Measurements from ENCODE around the gene CRACR2A. TPM values are rescaled to one million over a fixed set of nuclear protein-coding genes. Genes with fewer than 3 reads are reported as not detected.

Gene CRACR2A
- total RNA-seq, 1 experiment from 2014 or later, result not detected

- Histone ChIP-seq H3K4me3 (ENCODE audit: low read length) (no peak overlapping the region), H3K36me3 (ENCODE audit: low read depth, low read length) (no peaks in the 10 kb centered on the region), H3K9me2 (replicated peaks; ENCODE audit: low read length) (no peaks in the 10 kb centered on the region), H3K4me2 (ENCODE audit: low read length) (no peak overlapping the region), H3K27ac (ENCODE audit: low read length) (no peak overlapping the region), H3K9ac (ENCODE audit: low read length) (no peak overlapping the region), H3K9me3 (ENCODE audit: low read length) (no peaks in the 10 kb centered on the region), H4K20me1 (ENCODE audit: low read length) (no peaks in the 10 kb centered on the region), H3F3A (ENCODE audit: low read length, unreplicated experiment) (no peaks in the 10 kb centered on the region), H3K79me2 (ENCODE audit: low read length) (no peaks in the 10 kb centered on the region), H3K4me1 (ENCODE audit: insufficient read depth, low read length) (peaks cover 4% of the 10 kb centered on the region; the same call in 1 of the 2 replicates), H2AFZ (ENCODE audit: low read length) (no peak overlapping the region), H3K27me3 (ENCODE audit: low read length) (0 out of 2 replicates have a peak, but pooled peaks cover 3% of the 10 kb centered on the region)
- DNase-seq (peak; percentile 41), ATAC-seq (no peak; the same call in 1 of the 2 replicates)
- TF ChIP-seq EZH2phosphoT487 (IDR thresholded peaks at IDR 0.05; ENCODE audit: borderline replicate concordance, low read length) (no peak), CTCF (conservative IDR thresholded peaks at IDR 0.05; ENCODE audit: low read depth, low read length) (peak; percentile 64), EZH2 (IDR thresholded peaks at IDR 0.05; ENCODE audit: low read length, unreplicated experiment) (no peak)
- ChIA-PET CTCF (interaction anchor here (0.7 to 1.1 kb wide), 2 partner anchors 12 to 145 kb away, joined by 3 to 6 read pairs; no protein-coding TSS in a partner anchor), POLR2A (ENCODE audit: unreplicated experiment) (no interaction called here)
- intact Hi-C loops (cut with micrococcal nuclease), result loop anchor here (5.0 kb wide), 1 partner anchor 119 kb away; no protein-coding TSS in a partner anchor
- no TSS peak for BruUV-seq (replicated peaks)
Measured at GRCh38 chr12:3658327-3659163, 94.4 kb downstream of the CRACR2A start.

DNA sequence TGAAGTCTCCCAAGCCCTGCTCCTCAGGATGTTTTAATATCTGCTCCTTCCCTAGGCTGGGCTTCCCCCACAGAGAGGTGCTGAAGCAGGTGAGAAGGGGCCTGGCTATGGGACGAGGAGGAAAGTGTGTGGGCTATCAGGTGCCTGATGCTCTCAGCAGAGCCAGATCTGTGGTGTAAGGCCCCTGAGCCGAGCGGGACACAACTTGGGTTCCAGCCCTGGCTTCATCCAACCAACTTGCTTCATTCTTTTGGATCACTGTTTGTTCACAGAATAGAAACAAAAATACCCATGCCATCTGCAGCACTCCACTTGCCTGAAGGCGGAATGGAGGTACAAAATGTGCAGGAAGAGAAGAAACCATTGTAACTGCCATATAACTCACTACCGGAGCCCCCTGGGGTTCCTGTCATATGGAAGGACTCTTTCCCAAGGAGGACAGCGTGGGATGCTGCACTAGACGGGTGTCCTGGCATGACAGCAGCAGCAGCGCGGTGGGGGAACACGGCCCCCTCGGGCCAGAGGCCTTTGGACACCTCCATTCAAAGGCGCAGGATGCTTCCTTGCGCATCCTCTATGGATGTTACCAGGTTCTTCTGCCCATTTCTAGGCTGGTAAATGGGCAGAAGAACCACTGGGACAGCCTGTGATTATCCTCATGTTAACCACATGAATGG is 95.8 kb downstream of the CRACR2A start:
- Histone ChIP-seq H3K27me3 (ENCODE audit: low read length) (no peaks in the 10 kb centered on the region), H3K9me3 (ENCODE audit: low read length) (no peaks in the 10 kb centered on the region), H3K9me2 (replicated peaks; ENCODE audit: low read length) (no peaks in the 10 kb centered on the region), H3K4me3 (ENCODE audit: low read length) (no peak overlapping the region), H3K4me2 (ENCODE audit: low read length) (no peak overlapping the region), H3K4me1 (ENCODE audit: insufficient read depth, low read length) (no peaks in the 10 kb centered on the region), H3K79me2 (ENCODE audit: low read length) (no peaks in the 10 kb centered on the region), H3K27ac (ENCODE audit: low read length) (no peak overlapping the region), H4K20me1 (ENCODE audit: low read length) (no peaks in the 10 kb centered on the region), H2AFZ (ENCODE audit: low read length) (no peak overlapping the region), H3K9ac (ENCODE audit: low read length) (no peak overlapping the region), H3K36me3 (ENCODE audit: low read depth, low read length) (no peaks in the 10 kb centered on the region), H3F3A (ENCODE audit: low read length, unreplicated experiment) (no peaks in the 10 kb centered on the region)
- intact Hi-C loops (cut with micrococcal nuclease), result loop anchor here (5.0 kb wide), 1 partner anchor 120 kb away; no protein-coding TSS in a partner anchor
- no peak for DNase-seq
- ATAC-seq, result no peak
- ChIA-PET POLR2A (ENCODE audit: unreplicated experiment) (no interaction called here), CTCF (no interaction called here)
- BruUV-seq (replicated peaks), result no TSS peak
- TF ChIP-seq EZH2phosphoT487 (IDR thresholded peaks at IDR 0.05; ENCODE audit: borderline replicate concordance, low read length), result no peak
- TF ChIP-seq EZH2 (IDR thresholded peaks at IDR 0.05; ENCODE audit: low read length, unreplicated experiment), result no peak
- TF ChIP-seq CTCF (conservative IDR thresholded peaks at IDR 0.05; ENCODE audit: low read depth, low read length), result no peak
